Fibroblast of skin of left biceps (primary cell): Measurements from ENCODE around the gene CPNE5.
"Not testable (repeated sequence)": the region's sequence is repeated elsewhere in the genome, so short reads cannot be mapped to it uniquely, and the experiment has no call there.

ENCODE experiments used
- DNase-seq, 2 experiments: peaks; one replicate each; pipeline ENCODE4 v3.0.0-alpha.2; 2013; ENCODE audit warnings: low read depth in 2 of 2

The CPNE5 gene

GRCh38 chr6:36817176-36817817 lies 21.9 kb downstream of the CPNE5 start:
- DNase-seq = no peak

- DNase-seq = no peak
Observed at GRCh38 chr6:36815962-36816735, 23.1 kb downstream of the CPNE5 start.

- DNase-seq = no peak
Observed at GRCh38 chr6:36814249-36814648, 25.0 kb downstream of the CPNE5 start.

GRCh38 chr6:36813526-36813925 lies 25.7 kb downstream of the CPNE5 start:
- no peak for DNase-seq

GRCh38 chr6:36813047-36813446 lies 26.2 kb downstream of the CPNE5 start:
- not testable (repeated sequence) for DNase-seq

- no peak for DNase-seq
Observed at GRCh38 chr6:36809941-36810803, 29.1 kb downstream of the CPNE5 start.

GRCh38 chr6:36809156-36809555 lies 30.1 kb downstream of the CPNE5 start:
- DNase-seq = no peak

- DNase-seq = no peak
Observed at GRCh38 chr6:36808634-36809033, 30.6 kb downstream of the CPNE5 start.

- no peak for DNase-seq
Observed at GRCh38 chr6:36807750-36808149, 31.5 kb downstream of the CPNE5 start.

GRCh38 chr6:36807143-36807542 lies 32.1 kb downstream of the CPNE5 start:
- DNase-seq = no peak

- DNase-seq = no peak
Observed at GRCh38 chr6:36805917-36806316, 33.3 kb downstream of the CPNE5 start.

GRCh38 chr6:36805096-36805797 lies 34.0 kb downstream of the CPNE5 start:
- no peak for DNase-seq

- no peak for DNase-seq
Observed at GRCh38 chr6:36804563-36804962, 34.7 kb downstream of the CPNE5 start.

GRCh38 chr6:36803908-36804307 lies 35.3 kb downstream of the CPNE5 start:
- DNase-seq = no peak

- DNase-seq = no peak
Observed at GRCh38 chr6:36803482-36803881, 35.8 kb downstream of the CPNE5 start.

GRCh38 chr6:36800223-36801076 lies 38.8 kb downstream of the CPNE5 start:
- DNase-seq = no peak

- no peak for DNase-seq
Observed at GRCh38 chr6:36798852-36799251, 40.4 kb downstream of the CPNE5 start.

- DNase-seq = no peak
Observed at GRCh38 chr6:36797653-36798052, 41.6 kb downstream of the CPNE5 start.

- DNase-seq = no peak
Observed at GRCh38 chr6:36797055-36797454, 42.2 kb downstream of the CPNE5 start.

- no peak for DNase-seq
Observed at GRCh38 chr6:36794713-36795065, 44.6 kb downstream of the CPNE5 start.
